HepG2 (cell line): ENCODE measurements around the gene DDX39B. TPM values are rescaled to one million over a fixed set of nuclear protein-coding genes. Genes with fewer than 3 reads are reported as not detected.

Experiments
- ATAC-seq: fragments of 200-7000 bp; cut with Tn5 transposase; 3 replicates; pipeline ENCODE4 v1.9.1; 2020; ENCODE audit warnings: mild to moderate bottlenecking, moderate library complexity
- BruUV-seq: library from RNA; stranded (reverse); fragments of 400-500 nt; replicated peaks from 2 replicates; lab custom pipeline; 2021; lab: Mats Ljungman, UMichigan
- CTCF ChIA-PET: fragments of 300-600 bp; formaldehyde crosslinking; extraction: SDS; loops from one replicate; lab custom pipeline; 2021; ENCODE audit warnings: low total read pairs, inconsistent platforms, low intra/inter-chr PET ratio; lab: Yijun Ruan, JAX
- POLR2A ChIA-PET: fragments of 350-600 bp; sonication (Branson Sonifier 250); formaldehyde crosslinking; loops from one replicate; lab custom pipeline; 2020; ENCODE audit warnings: antibody characterized with exemption, inconsistent platforms; lab: Yijun Ruan, JAX
- DNase-seq: peaks from one replicate; pipeline ENCODE4 v3.0.0-alpha.2; 2015; ENCODE audit warnings: low spot score
- FAIRE-seq: peaks from 3 replicates; lab custom pipeline; 2011; peaks lifted over from hg19 to GRCh38; lab: Jason Lieb, UNC
- H2AFZ ChIP-seq: one replicate; pipeline ENCODE4 v1.6.1; 2011; ENCODE audit warnings: low read length, inconsistent platforms
- H3K27ac ChIP-seq: fragments of 300-600 bp; 3 replicates; pipeline ENCODE4 v1.8.0; 2011; ENCODE audit warnings: mixed run types, mild to moderate bottlenecking, mixed read lengths, low read length, inconsistent platforms; ENCODE audit not compliant: insufficient read depth; ENCODE audit errors: extremely low read length
- H3K27me3 ChIP-seq, 2 experiments: fragments of 200-600 bp in 1 of 2; 2 replicates in 1 of 2; 3 replicates in 1 of 2; pipeline versions ENCODE4 v1.6.0 to v1.8.0; 2011; ENCODE audit warnings: low read length in 2 of 2, mild to moderate bottlenecking in 2 of 2, moderate library complexity in 2 of 2, inconsistent platforms in 1 of 2; ENCODE audit not compliant: insufficient read depth in 2 of 2, control insufficient read depth in 1 of 2
- H3K36me3 ChIP-seq, 2 experiments: fragments of 200-600 bp in 1 of 2; replicated peaks in 1 of 2; 2 replicates in 1 of 2; 3 replicates in 1 of 2; pipeline versions ENCODE4 v1.5.1 to v1.8.0; 2011; ENCODE audit warnings: low read length in 2 of 2, inconsistent platforms in 1 of 2; ENCODE audit not compliant: insufficient read depth in 2 of 2, control insufficient read depth in 1 of 2
- H3K4me1 ChIP-seq: 2 replicates; pipeline ENCODE4 v1.5.1; 2012; ENCODE audit warnings: low read length, inconsistent platforms; ENCODE audit not compliant: insufficient read depth
- H3K4me2 ChIP-seq: 2 replicates; pipeline ENCODE4 v1.6.0; 2011; ENCODE audit warnings: low read depth, low read length, inconsistent platforms
- H3K4me3 ChIP-seq, 3 experiments: fragments of 200-600 bp in 1 of 3; sonication (generic), shearing (Covaris generic) in 1 of 3; replicated peaks in 1 of 3; 2 replicates each; pipeline ENCODE4 v1.5.1; 2011 to 2016; ENCODE audit warnings: low read length in 3 of 3, inconsistent platforms in 2 of 3, low read depth in 2 of 3, mild to moderate bottlenecking in 2 of 3, control low read depth in 1 of 3, mixed read lengths in 1 of 3; ENCODE audit not compliant: insufficient read depth in 1 of 3
- H3K79me2 ChIP-seq: one replicate; pipeline ENCODE4 v1.6.1; 2011; ENCODE audit warnings: low read length, inconsistent platforms; ENCODE audit not compliant: insufficient read depth
- H3K9ac ChIP-seq: 2 replicates; pipeline ENCODE4 v1.6.0; 2011; ENCODE audit warnings: mild to moderate bottlenecking, low read depth, low read length, inconsistent platforms; ENCODE audit not compliant: insufficient read depth
- H3K9me3 ChIP-seq: 2 replicates; pipeline ENCODE4 v1.5.1; 2012; ENCODE audit warnings: mild to moderate bottlenecking, low read length
- H4K20me1 ChIP-seq: 2 replicates; pipeline ENCODE4 v1.6.0; 2011; ENCODE audit warnings: inconsistent platforms, mild to moderate bottlenecking, low read length, moderate library complexity; ENCODE audit not compliant: insufficient read depth
- AGO2 ChIP-seq: fragments of 200-400 bp; formaldehyde crosslinking; optimal IDR thresholded peaks from 2 replicates; pipeline ENCODE3; 2017; ENCODE audit warnings: mild to moderate bottlenecking, low read depth, low read length, moderate library complexity
- FOSL2 ChIP-seq: sonication (generic); formaldehyde crosslinking; IDR thresholded peaks from 2 replicates; pipeline ENCODE4 v1.4.0; 2020; ENCODE audit warnings: missing genetic modification reagents
- MTF2 ChIP-seq: sonication (generic); formaldehyde crosslinking; IDR thresholded peaks from 2 replicates; pipeline ENCODE4 v1.5.0; 2020; ENCODE audit warnings: missing genetic modification reagents, borderline replicate concordance
- PAF1 ChIP-seq: IDR thresholded peaks from 2 replicates; pipeline ENCODE4 v1.6.1; 2016; ENCODE audit warnings: missing genetic modification reagents, missing compliant biosample characterization
- POLR2A ChIP-seq, 2 experiments: IDR thresholded peaks; 2 replicates each; pipeline ENCODE4 v1.6.1; 2011; ENCODE audit warnings: low read depth in 2 of 2, low read length in 2 of 2, mild to moderate bottlenecking in 1 of 2, moderate library complexity in 1 of 2; ENCODE audit not compliant: insufficient read depth in 1 of 2
- POLR2AphosphoS2 ChIP-seq: IDR thresholded peaks from 2 replicates; pipeline ENCODE4 v1.6.1; 2011; ENCODE audit warnings: low read depth, low read length, improper control_type of control experiment
- POLR2G ChIP-seq: fragments of 200-400 bp; formaldehyde crosslinking; IDR thresholded peaks from 2 replicates; pipeline ENCODE4 v1.6.1; 2018; ENCODE audit warnings: mild to moderate bottlenecking, low read depth, low read length, moderate library complexity
- RBFOX2 ChIP-seq: fragments of 200-400 bp; formaldehyde crosslinking; IDR thresholded peaks from 2 replicates; pipeline ENCODE4 v1.6.1; 2017; ENCODE audit warnings: low read depth, mild to moderate bottlenecking, low read length
- RBM22 ChIP-seq: fragments of 200-400 bp; formaldehyde crosslinking; optimal IDR thresholded peaks from 2 replicates; pipeline ENCODE3; 2017; ENCODE audit warnings: mild to moderate bottlenecking, low read length, moderate library complexity
- WGBS: methylation state at CpG from one replicate; pipeline ENCODE4 v1.1.6; 2017; ENCODE audit warnings: low lambda C conversion rate; 5-methylcytosine and 5-hydroxymethylcytosine counted together
- in situ Hi-C: cut with HindIII; loops from 2 replicates; pipeline ENCODE4 v1.10.0; 2017; ENCODE audit warnings: low pct_unique_long_range_greater_than_20kb; ENCODE audit not compliant: extremely low pct_ligation_motif_present
- intact Hi-C: fragments of 100-400 bp; cut with micrococcal nuclease; formaldehyde crosslinking; loops from one replicate; pipeline ENCODE4 v1.10.0; 2022; ENCODE audit not compliant: unreplicated experiment
- polyA plus RNA-seq, 8 experiments: library from polyadenylated mRNA; depleted of rRNA in 3 of 8; stranded (reverse) in 7 of 8; unstranded in 1 of 8; fragments of >200 nt; fragmentation: Illumina TruSeq in 4 of 8; extraction: Trizol in 4 of 8; gene quantifications; 2 replicates each; pipeline versions ENCODE4 v1.2.1 to v1.2.3, GENCODE V29; 2011 to 2016; ENCODE audit warnings: low read depth in 4 of 8, missing spikeins in 1 of 8, mixed read lengths in 1 of 8; ENCODE audit not compliant: insufficient read depth in 1 of 8
- total RNA-seq, 5 experiments: library from RNA; depleted of rRNA; stranded (reverse); fragments of >200 nt; fragmentation: Illumina TruSeq; extraction: Trizol; gene quantifications; 2 replicates each; pipeline ENCODE4 v1.2.3, GENCODE V29; 2016; ENCODE audit warnings: low read depth in 1 of 5

DDX39B gene
- total and polyA plus RNA-seq, 2 of the 13 experiments (the other 11 are each of a cell fraction or from before 2014, with no cell fraction given) = 570 to 678 TPM

GRCh38 chr6:31531771-31532643, 9.8 kb downstream of the DDX39B start:
- peaks cover 41 to 70% of the 10 kb centered on the region in 2 experiments for H3K36me3 ChIP-seq
- H3K27ac ChIP-seq = no peak overlapping the region
- TF ChIP-seq AGO2 (peak; percentile 73), PAF1 (peak; percentile 6; the same call in 1 of the 2 replicates), FOSL2 (CRISPR knock-in tag) (no peak), RBFOX2 (peak; percentile 58), RBM22 (peak; percentile 80), MTF2 (CRISPR knock-in tag) (no peak), POLR2AphosphoS2 (peak; percentile 87; the same call in 1 of the 2 replicates), POLR2A (IDR thresholded peaks at IDR 0.05; ENCODE audit: insufficient read depth in 1 of 2, low read depth in 2 of 2, low read length in 2 of 2) (peak in 1 of 2 experiments; percentile 50; a peak in 1 of 4 replicates), POLR2G (0 out of 2 replicates have a peak, but pooled peaks have one; percentile 47)
- WGBS = 88% methylated on average over 9 of the region's 9 CpGs
- H2AFZ ChIP-seq = no peak overlapping the region
- no peaks in the 10 kb centered on the region for H3K27me3 ChIP-seq
- H4K20me1 ChIP-seq = peaks cover 55% of the 10 kb centered on the region
- peaks cover 79% of the 10 kb centered on the region for H3K4me1 ChIP-seq
- no peak overlapping the region for H3K9ac ChIP-seq
- in situ Hi-C loops (no loop called here), intact Hi-C loops (no loop called here)
- ChIA-PET CTCF (no interaction called here), POLR2A (interaction anchor here (8.3 kb wide), 1 partner anchor 9 kb away, joined by 123 read pairs; the partner anchor contains the start of gene DDX39B)
- DNase-seq (no peak), ATAC-seq (no peak), FAIRE-seq (no peak)
- peaks cover 16% of the 10 kb centered on the region for H3K79me2 ChIP-seq
- TSS peak; percentile 3 for BruUV-seq
- no peaks in the 10 kb centered on the region for H3K9me3 ChIP-seq
- H3K4me2 ChIP-seq = no peak overlapping the region
- H3K4me3 ChIP-seq = no peak overlapping the region
